Tibial artery (tissue), 4 donors: ENCODE measurements around the gene ZNF644.

ENCODE experiments used
- DNase-seq, 2 donors: peaks; one replicate each; pipeline ENCODE4 v3.0.0-alpha.2; 2019
- H3K27ac ChIP-seq, 2 donors: fragments of 200-600 bp; sonication (generic) in 1 of 2; 1 replicate in 1 of 2; 2 replicates in 1 of 2; pipeline ENCODE4 v1.5.1; 2018 to 2019; ENCODE audit warnings: mild to moderate bottlenecking in 1 of 2
- H3K27me3 ChIP-seq, 2 donors: fragments of 200-600 bp; sonication (generic) in 1 of 2; one replicate each; pipeline versions ENCODE4 v1.5.1 to v1.6.0; 2016 to 2019
- H3K36me3 ChIP-seq, 3 donors: fragments of 200-600 bp; sonication (generic) in 2 of 3; one replicate each; pipeline ENCODE4 v1.5.1; 2016 to 2019; ENCODE audit warnings: mild to moderate bottlenecking in 2 of 3
- H3K4me1 ChIP-seq, 4 donors: fragments of 200-600 bp; sonication (generic) in 2 of 4; 1 replicate in 3 of 4; 2 replicates in 1 of 4; pipeline ENCODE4 v1.5.1; 2016 to 2019
- H3K4me3 ChIP-seq, 2 donors: fragments of 200-600 bp; sonication (generic) in 1 of 2; 1 replicate in 1 of 2; 2 replicates in 1 of 2; pipeline ENCODE4 v1.5.1; 2018 to 2019; ENCODE audit warnings: mild to moderate bottlenecking in 2 of 2
- H3K9me3 ChIP-seq, 3 donors: fragments of 200-600 bp; sonication (generic) in 1 of 3; one replicate each; pipeline ENCODE4 v1.5.1; 2016 to 2019
- CTCF ChIP-seq, 2 experiments: fragments of 200-600 bp in 1 of 2; fragments of 450-650 bp in 1 of 2; IDR thresholded peaks; one replicate each; pipeline ENCODE4 v1.5.1; 2017 to 2019; ENCODE audit warnings: antibody characterized with exemption in 2 of 2, mild to moderate bottlenecking in 1 of 2, moderate library complexity in 1 of 2
- intact Hi-C: fragments of 100-400 bp; cut with DNase I; formaldehyde crosslinking; loops from one replicate; pipeline ENCODE4 v1.15.0; 2023; ENCODE audit warnings: low total_unique reads

The ZNF644 gene

DNA sequence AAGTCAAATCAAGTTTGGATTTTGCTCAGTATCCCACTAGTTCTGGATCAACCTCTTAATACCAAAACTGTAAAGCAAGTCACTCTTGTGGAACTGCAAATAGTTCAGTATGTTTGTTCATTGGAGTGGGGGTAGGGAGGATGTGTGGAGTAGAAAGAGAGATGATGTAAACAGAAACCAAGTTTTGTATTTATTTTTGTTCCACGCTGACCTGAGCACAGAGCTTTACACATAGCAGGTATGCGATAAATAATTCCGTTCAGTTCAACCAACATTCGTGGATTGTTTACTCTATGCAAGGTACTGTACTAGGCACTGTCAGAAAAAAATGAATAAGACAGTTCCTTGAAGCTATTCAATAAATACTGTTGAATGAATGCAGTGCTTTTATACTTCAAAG lies 4.5 kb upstream of the ZNF644 start:
- Histone ChIP-seq H3K27me3 (peaks cover 0 to 2% of the 10 kb centered on the region in 2 donors), H3K9me3 (no peaks in the 10 kb centered on the region), H3K4me1 (peaks cover 0 to 10% (median 0%) of the 10 kb centered on the region in 4 donors), H3K4me3 (no peak overlapping the region), H3K36me3 (no peaks in the 10 kb centered on the region), H3K27ac (no peak overlapping the region)
- no peak for DNase-seq
- TF ChIP-seq CTCF (IDR thresholded peaks at IDR 0.05): no peak
- intact Hi-C loops: no loop called here

DNA sequence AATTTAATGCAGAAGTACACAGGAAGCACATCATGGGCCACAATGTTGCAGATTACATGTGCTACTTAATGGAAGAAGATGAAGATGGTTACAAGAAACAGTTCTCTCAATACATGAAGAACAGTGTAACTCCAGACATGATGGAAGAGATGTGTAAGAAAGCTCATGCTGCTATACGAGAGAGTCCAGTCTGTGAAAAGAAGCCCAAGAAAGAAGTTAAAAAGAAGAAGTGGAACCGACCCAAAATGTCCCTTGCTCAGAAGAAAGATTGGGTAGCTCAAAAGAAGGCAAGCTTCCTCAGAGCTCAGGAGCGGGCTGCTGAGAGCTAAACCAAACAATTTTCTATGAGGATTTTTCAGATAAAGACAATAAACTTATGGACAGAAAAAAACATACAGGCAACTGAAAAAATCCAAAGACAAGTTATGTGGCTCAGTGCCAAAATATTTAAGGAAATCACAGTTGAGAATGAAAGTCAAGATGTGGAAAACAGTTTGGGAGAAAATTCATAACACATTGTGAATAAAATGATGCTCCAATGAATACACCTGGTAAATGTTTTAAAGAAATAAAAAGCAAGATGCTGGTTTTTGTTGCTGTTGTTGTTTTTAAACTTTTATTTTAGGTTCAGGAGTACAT lies 2.8 kb upstream of the ZNF644 start:
- no peaks in the 10 kb centered on the region for H3K36me3 ChIP-seq
- intact Hi-C loops: no loop called here
- no peak for TF ChIP-seq CTCF (IDR thresholded peaks at IDR 0.05)
- DNase-seq: no peak
- no peaks in the 10 kb centered on the region for H3K9me3 ChIP-seq
- H3K4me1 ChIP-seq: peaks cover 0 to 20% (median 4%) of the 10 kb centered on the region in 4 donors
- no peak overlapping the region for H3K27ac ChIP-seq
- H3K4me3 ChIP-seq: no peak overlapping the region
- H3K27me3 ChIP-seq: no peaks in the 10 kb centered on the region

DNA sequence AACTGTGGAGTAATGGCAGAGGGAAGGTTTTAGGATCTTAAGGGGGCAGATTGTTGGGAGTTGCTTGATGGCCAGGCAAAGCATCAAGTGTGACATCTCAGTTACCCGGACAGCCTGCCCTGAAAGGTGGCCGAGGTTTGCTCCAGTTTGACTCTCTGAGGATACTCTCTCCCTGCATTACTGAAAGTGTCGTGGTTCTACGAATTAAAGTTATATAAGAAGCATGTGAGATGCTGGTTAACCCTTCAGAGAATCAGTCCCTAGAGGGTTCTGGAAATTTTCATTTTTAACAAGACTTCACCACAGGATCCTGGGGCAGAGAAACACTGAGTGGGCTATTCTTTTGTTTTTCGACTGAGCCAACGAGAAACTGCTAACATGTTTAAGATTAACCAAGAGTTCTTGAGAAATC lies 689 bp upstream of the ZNF644 start:
- Histone ChIP-seq H3K27ac (peak overlapping the region; percentile 99 to 100), H3K4me3 (peak overlapping the region; percentile 88 to 89), H3K4me1 (peaks cover 0 to 41% (median 11%) of the 10 kb centered on the region in 4 donors), H3K36me3 (no peaks in the 10 kb centered on the region), H3K27me3 (no peaks in the 10 kb centered on the region), H3K9me3 (no peaks in the 10 kb centered on the region)
- intact Hi-C loops: no loop called here
- TF ChIP-seq CTCF (IDR thresholded peaks at IDR 0.05): no peak
- DNase-seq: no peak

- DNase-seq: peak; percentile 70 to 81
- no peaks in the 10 kb centered on the region for H3K36me3 ChIP-seq
- H3K4me3 ChIP-seq: peak overlapping the region; percentile 88 to 89
- peak overlapping the region; percentile 99 to 100 for H3K27ac ChIP-seq
- peaks cover 0 to 55% (median 16%) of the 10 kb centered on the region in 4 donors for H3K4me1 ChIP-seq
- H3K9me3 ChIP-seq: no peaks in the 10 kb centered on the region
- TF ChIP-seq CTCF (IDR thresholded peaks at IDR 0.05): no peak
- intact Hi-C loops: no loop called here
- H3K27me3 ChIP-seq: no peaks in the 10 kb centered on the region
These were observed 709 bp downstream of the ZNF644 start for GRCh38 chr1:91020967-91021685.

GRCh38 chr1:91020486-91020885 lies 1.3 kb downstream of the ZNF644 start:
- DNase-seq: no peak
- no peak for TF ChIP-seq CTCF (IDR thresholded peaks at IDR 0.05)
- no peaks in the 10 kb centered on the region for H3K36me3 ChIP-seq
- peak overlapping the region; percentile 99 to 100 for H3K27ac ChIP-seq
- H3K9me3 ChIP-seq: no peaks in the 10 kb centered on the region
- no peaks in the 10 kb centered on the region for H3K27me3 ChIP-seq
- peaks cover 0 to 61% (median 19%) of the 10 kb centered on the region in 4 donors for H3K4me1 ChIP-seq
- peak overlapping the region; percentile 88 to 89 for H3K4me3 ChIP-seq
- intact Hi-C loops: no loop called here
